ENCODE data around the gene DDX42. TPM values are rescaled to one million over a fixed set of nuclear protein-coding genes. Genes with fewer than 3 reads are reported as not detected.
"Not testable (repeated sequence)": the region's sequence is repeated elsewhere in the genome, so short reads cannot be mapped to it uniquely, and the experiment has no call there.

Gene DDX42
- total and polyA plus RNA-seq, 12 donors = 45.0 to 109 (median 85.2) TPM

DNA sequence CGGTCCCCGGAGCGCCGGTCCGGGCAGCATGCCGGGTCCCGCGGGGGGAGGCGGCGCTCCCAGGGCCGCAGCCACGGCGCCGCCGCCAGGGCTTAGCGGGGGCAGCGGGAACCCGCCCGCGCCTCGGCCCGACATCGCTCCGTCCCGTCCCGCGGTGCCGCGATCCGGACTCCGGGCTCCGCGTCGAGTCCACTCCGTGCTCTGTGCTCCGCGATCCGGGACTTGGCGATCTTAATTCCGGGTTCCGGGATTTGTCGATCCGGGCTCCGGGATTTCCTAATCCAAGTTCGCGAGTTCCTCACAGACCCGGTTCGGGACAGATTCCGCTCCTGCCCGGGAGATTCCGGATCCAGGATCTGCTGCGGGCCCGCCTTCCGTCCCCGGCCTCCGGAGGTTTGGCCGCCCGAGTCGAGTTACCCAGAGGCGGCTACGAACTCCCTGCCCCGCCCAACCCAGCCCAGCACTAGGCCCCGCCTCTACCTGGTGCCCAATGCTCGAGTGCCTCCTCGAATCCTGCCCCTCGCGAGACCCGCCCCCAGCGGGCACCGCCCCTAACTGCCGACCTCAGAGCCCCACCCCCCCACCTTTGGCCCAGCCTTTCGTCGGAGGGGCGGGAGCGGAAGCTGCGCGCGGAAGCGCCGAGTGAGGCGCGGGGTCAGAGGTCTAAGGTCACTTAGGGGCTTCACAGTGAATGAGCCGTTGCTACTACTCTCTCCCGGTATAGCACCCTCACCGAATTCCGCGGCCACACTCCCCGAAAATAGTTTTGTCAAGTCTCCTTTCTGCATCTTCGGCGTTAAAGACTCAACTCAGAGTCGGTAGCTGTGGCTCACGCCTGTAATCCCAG, 68.8 kb downstream of the DDX42 start, which contains the start of gene SMARCD2:
Gene SMARCD2, minus strand, starts transcription at position 146 of the 847 bp plus-strand sequence. Its CDS starts 11 bp downstream, at position 135.
- intact Hi-C loops (cut with DNase I) = no loop called here
- TF ChIP-seq POLR2A (IDR thresholded peaks at IDR 0.05) = peak; percentile 74 to 100
- TF ChIP-seq, protein P1, sequence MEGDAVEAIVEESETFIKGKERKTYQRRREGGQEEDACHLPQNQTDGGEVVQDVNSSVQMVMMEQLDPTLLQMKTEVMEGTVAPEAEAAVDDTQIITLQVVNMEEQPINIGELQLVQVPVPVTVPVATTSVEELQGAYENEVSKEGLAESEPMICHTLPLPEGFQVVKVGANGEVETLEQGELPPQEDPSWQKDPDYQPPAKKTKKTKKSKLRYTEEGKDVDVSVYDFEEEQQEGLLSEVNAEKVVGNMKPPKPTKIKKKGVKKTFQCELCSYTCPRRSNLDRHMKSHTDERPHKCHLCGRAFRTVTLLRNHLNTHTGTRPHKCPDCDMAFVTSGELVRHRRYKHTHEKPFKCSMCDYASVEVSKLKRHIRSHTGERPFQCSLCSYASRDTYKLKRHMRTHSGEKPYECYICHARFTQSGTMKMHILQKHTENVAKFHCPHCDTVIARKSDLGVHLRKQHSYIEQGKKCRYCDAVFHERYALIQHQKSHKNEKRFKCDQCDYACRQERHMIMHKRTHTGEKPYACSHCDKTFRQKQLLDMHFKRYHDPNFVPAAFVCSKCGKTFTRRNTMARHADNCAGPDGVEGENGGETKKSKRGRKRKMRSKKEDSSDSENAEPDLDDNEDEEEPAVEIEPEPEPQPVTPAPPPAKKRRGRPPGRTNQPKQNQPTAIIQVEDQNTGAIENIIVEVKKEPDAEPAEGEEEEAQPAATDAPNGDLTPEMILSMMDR (IDR thresholded peaks at IDR 0.05) = peak in 1 of 6 experiments; percentile 73

DNA sequence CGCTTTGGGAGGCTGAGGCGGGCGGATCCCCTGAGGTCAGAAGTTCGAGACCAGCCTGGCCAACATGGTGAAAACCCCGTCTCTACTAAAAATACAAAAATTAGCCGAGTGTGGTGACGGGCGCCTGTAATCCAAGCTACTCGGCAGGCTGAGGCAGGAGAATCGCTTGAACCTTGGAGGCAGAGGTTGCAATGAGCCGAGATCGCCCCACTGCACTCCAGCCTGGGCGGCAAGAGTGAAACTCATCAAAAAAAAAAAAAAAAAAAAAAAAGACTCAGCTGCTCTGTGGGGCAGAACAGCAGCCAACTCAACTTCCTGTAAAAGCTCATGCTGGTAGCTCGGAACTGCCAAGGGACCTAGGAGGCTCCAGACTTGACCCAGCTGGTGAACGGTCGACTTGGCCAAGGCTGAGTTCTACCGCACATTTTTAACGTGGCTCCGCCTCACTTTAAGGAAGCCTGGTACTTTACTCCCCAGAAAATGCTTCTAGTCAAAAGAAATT, 69.5 kb downstream of the DDX42 start:
- H3K27me3 ChIP-seq; H3K9me3 ChIP-seq (replicated peaks in 1 of 3); H3K36me3 ChIP-seq (replicated peaks in 1 of 2); intact Hi-C loops (cut with DNase I): not testable (repeated sequence)
- WGBS, 4 donors = 5 to 21% (median 8%) methylated on average over 14 to 19 of the region's 19 CpGs
- Histone ChIP-seq H3K27ac (peak overlapping the region; percentile 68 to 92 (median 90)), H3K4me3 (peak overlapping the region in 2 of 4 donors; percentile 61 to 79), H3K4me1 (replicated peaks in 1 of 2) (peaks cover 39 to 41% of the 10 kb centered on the region in 2 donors)
- DNase-seq = peak; percentile 30 to 84 (median 70)

More for the DNA sequence above, 68.8 kb downstream of the DDX42 start, which contains the start of gene SMARCD2:
- Histone ChIP-seq H3K4me3 (peak within 1 kb of the TSS; percentile 40 to 79 (median 51)), H3K9me3 (replicated peaks in 1 of 3) (no peaks in the 10 kb centered on the region), H3K36me3 (replicated peaks in 1 of 2) (no peaks in the 10 kb centered on the region), H3K4me1 (replicated peaks in 1 of 2) (peaks cover 46 to 48% of the 10 kb centered on the region in 2 donors), H3K27me3 (no peaks in the 10 kb centered on the region), H3K27ac (peak within 1 kb of the TSS; percentile 70 to 92 (median 90))
- WGBS, 4 donors = 0% methylated on average over 5 to 92 of the region's 92 CpGs
- DNase-seq = peak; percentile 98 to 99 (median 99)

DNA sequence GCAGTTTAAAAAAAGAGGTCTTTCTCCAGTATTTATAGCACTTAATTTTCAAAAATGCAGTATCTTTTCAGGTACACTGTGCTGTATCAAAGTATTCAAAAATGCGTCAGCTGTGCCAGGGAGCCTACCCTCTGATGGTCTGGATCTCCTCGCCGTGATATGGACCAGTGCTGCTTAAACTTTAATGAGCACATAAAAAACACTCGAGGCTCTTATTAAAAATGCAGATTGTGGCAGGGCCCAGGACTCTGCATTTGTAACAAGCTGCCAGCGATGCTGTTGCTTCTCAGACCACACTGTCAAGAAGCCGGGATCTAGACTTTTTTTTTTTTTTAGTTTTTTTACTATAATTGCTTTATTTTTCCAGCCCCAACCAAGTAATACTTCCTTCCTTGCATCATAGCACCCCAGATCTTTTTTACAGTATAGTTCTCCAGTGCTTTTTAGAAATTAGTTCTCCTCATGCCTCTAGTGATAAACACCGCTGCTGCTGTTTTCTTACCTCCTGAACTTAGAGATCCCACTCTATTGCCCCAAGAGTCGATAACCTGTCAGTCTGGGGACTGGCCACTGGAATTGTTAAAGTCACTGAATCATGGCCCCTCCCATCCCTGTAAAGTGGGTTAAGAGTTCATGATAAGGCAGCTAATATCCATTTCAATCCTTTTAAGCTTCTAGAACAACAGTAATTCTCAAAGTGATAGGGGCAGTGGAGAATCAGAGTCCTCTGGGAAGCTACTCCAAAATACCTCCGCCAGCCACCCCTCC, 70.1 kb downstream of the DDX42 start:
- peak overlapping the region in 1 of 4 donors; percentile 79 for H3K4me3 ChIP-seq
- peak in 1 of 7 donors; percentile 60 for DNase-seq
- H3K36me3 ChIP-seq (replicated peaks in 1 of 2) = no peaks in the 10 kb centered on the region
- intact Hi-C loops (cut with DNase I) = no loop called here
- H3K27ac ChIP-seq = peak overlapping the region in 4 of 5 donors; percentile 79 to 92 (median 91)
- WGBS, 4 donors = 70 to 80% (median 73%) methylated on average over 9 of the region's 9 CpGs
- H3K27me3 ChIP-seq = no peaks in the 10 kb centered on the region
- no peak for TF ChIP-seq POLR2A (IDR thresholded peaks at IDR 0.05)
- TF ChIP-seq, protein P1 (IDR thresholded peaks at IDR 0.05) = no peak
- H3K4me1 ChIP-seq (replicated peaks in 1 of 2) = peaks cover 33 to 34% of the 10 kb centered on the region in 2 donors
- no peaks in the 10 kb centered on the region for H3K9me3 ChIP-seq (replicated peaks in 1 of 3)

DNA sequence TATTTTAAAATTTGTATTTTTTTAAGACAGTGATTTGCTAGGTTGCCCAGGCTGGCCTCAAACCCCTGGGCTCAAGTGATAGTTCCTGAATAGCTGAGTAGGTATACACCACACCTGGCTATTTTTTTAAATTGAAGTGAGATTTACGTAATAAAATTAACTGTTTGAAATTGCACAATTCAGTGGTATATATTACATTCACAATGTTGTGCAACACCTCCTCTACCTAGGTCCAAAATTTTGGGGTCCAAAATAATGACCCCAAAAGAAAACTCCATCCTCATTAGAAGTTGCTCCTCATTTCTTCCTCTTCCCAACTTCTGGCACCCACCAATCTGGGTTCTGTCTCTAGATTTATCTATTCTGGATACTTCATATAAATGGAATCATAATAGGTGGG, 71.5 kb downstream of the DDX42 start:
- TF ChIP-seq POLR2A (IDR thresholded peaks at IDR 0.05) = no peak
- TF ChIP-seq, protein P1 (IDR thresholded peaks at IDR 0.05) = no peak
- Histone ChIP-seq H3K4me1 (replicated peaks in 1 of 2) (peaks cover 18 to 20% of the 10 kb centered on the region in 2 donors), H3K27me3 (no peaks in the 10 kb centered on the region), H3K9me3 (replicated peaks in 1 of 3) (no peaks in the 10 kb centered on the region), H3K27ac (no peak overlapping the region), H3K36me3 (replicated peaks in 1 of 2) (no peaks in the 10 kb centered on the region), H3K4me3 (no peak overlapping the region)
- no peak for DNase-seq
- intact Hi-C loops (cut with DNase I) = no loop called here
- 0 to 85% (median 45%) methylated on average over 1 of the region's 1 CpG for WGBS, 4 donors
